ENCODE data around the gene COPA. TPM values are rescaled to one million over a fixed set of nuclear protein-coding genes. Genes with fewer than 3 reads are reported as not detected.
A peak's percentile ranks its signal among the peaks of the same experiment; 100 is the strongest.

The COPA gene
- total RNA-seq, 1 experiment from 2014 or later = 141 TPM

DNA sequence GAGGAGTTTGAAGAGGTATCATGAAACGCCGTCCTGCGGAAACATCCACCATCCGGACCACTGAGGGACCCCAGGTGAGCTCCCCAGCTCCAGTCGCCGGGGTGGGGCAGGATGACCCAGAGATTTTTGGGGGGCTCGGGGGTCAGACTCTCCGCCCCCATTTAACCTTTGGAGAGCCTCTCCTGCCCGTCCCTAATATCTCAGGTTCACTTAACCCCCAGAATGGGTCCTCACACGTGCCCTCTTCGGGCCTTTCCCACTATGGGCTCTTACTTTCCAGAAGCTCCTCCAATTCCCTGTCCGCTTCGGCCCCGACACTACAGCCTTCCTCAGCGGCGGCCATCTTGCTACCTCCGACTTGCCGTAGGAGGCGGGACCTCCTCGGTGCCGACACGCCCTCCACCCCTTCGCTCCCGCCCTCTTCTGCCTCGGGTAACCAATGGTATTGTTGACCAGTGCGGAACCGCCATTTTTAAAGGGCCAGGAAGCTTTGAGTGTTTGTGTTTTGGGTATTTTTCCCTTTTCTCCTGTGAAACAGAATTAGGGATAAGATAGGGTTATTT, 58.2 kb downstream of the COPA start, which contains the start of gene PEX19:
PEX19 (minus strand) TSS at position 352 of the 563 bp plus-strand sequence; CDS start at position 343, 9 bp downstream.
- intact Hi-C loops (cut with micrococcal nuclease) = loop anchor here (1.0 to 2.0 kb wide), 3 partner anchors 22 to 186 kb away; partner anchors contain the start of genes DCAF8 and IGSF8
- H3K9me2 ChIP-seq (replicated peaks; ENCODE audit: low read length) = no peaks in the 10 kb centered on the region
- H3K27me3 ChIP-seq (ENCODE audit: low read length) = no peaks in the 10 kb centered on the region
- H3K9me3 ChIP-seq (ENCODE audit: low read length) = no peaks in the 10 kb centered on the region
- no peaks in the 10 kb centered on the region for H4K20me1 ChIP-seq (ENCODE audit: low read length)
- peaks cover 18% of the 10 kb centered on the region for H3K4me1 ChIP-seq (ENCODE audit: insufficient read depth, low read length)
- H3K79me2 ChIP-seq (ENCODE audit: low read length) = peaks cover 20% of the 10 kb centered on the region
- TSS peak; percentile 66 for BruUV-seq (replicated peaks)
- no peak for TF ChIP-seq EZH2phosphoT487 (IDR thresholded peaks at IDR 0.05; ENCODE audit: borderline replicate concordance, low read length)
- no peak for TF ChIP-seq EZH2 (IDR thresholded peaks at IDR 0.05; ENCODE audit: low read length, unreplicated experiment)
- TF ChIP-seq CTCF (conservative IDR thresholded peaks at IDR 0.05; ENCODE audit: low read depth, low read length) = no peak
- ATAC-seq (peak; percentile 95), DNase-seq (peak; percentile 94)
- H3K4me3 ChIP-seq (ENCODE audit: low read length) = peak within 1 kb of the TSS; percentile 93
- H3K27ac ChIP-seq (ENCODE audit: low read length) = peak within 1 kb of the TSS; percentile 41
- ChIA-PET CTCF (interaction anchor here (0.8 kb wide), 1 partner anchor 33 kb away, joined by 4 read pairs; no protein-coding TSS in a partner anchor), POLR2A (ENCODE audit: unreplicated experiment) (no interaction called here)
- no peaks in the 10 kb centered on the region for H3F3A ChIP-seq (ENCODE audit: low read length, unreplicated experiment)
- H2AFZ ChIP-seq (ENCODE audit: low read length) = peak within 1 kb of the TSS; percentile 84
- H3K36me3 ChIP-seq (ENCODE audit: low read depth, low read length) = peaks cover 32% of the 10 kb centered on the region; the same call in 1 of the 2 replicates
- H3K4me2 ChIP-seq (ENCODE audit: low read length) = peak within 1 kb of the TSS; percentile 91
- peak within 1 kb of the TSS; percentile 93 for H3K9ac ChIP-seq (ENCODE audit: low read length)

GRCh38 chr1:160284220-160284781, 58.7 kb downstream of the COPA start:
- no peaks in the 10 kb centered on the region for H4K20me1 ChIP-seq (ENCODE audit: low read length)
- peaks cover 33% of the 10 kb centered on the region; the same call in 1 of the 2 replicates for H3K36me3 ChIP-seq (ENCODE audit: low read depth, low read length)
- ChIA-PET POLR2A (ENCODE audit: unreplicated experiment) (interaction anchor here (0.6 kb wide), 1 partner anchor 737 kb away, joined by 3 read pairs; no protein-coding TSS in a partner anchor), CTCF (interaction anchor here (0.8 to 1.0 kb wide), 2 partner anchors 32 to 91 kb away, joined by 4 read pairs; no protein-coding TSS in a partner anchor)
- H2AFZ ChIP-seq (ENCODE audit: low read length) = peak overlapping the region; percentile 84
- intact Hi-C loops (cut with micrococcal nuclease) = loop anchor here (2.0 kb wide), 2 partner anchors 22 to 186 kb away; partner anchors contain the start of genes DCAF8 and IGSF8
- TSS peak; percentile 83 for BruUV-seq (replicated peaks)
- peak; percentile 66 for ATAC-seq
- H3K9me2 ChIP-seq (replicated peaks; ENCODE audit: low read length) = no peaks in the 10 kb centered on the region
- H3K27ac ChIP-seq (ENCODE audit: low read length) = peak overlapping the region; percentile 41
- peaks cover 18% of the 10 kb centered on the region for H3K4me1 ChIP-seq (ENCODE audit: insufficient read depth, low read length)
- TF ChIP-seq EZH2phosphoT487 (IDR thresholded peaks at IDR 0.05; ENCODE audit: borderline replicate concordance, low read length) (no peak), CTCF (conservative IDR thresholded peaks at IDR 0.05; ENCODE audit: low read depth, low read length) (no peak), EZH2 (IDR thresholded peaks at IDR 0.05; ENCODE audit: low read length, unreplicated experiment) (no peak)
- H3K4me3 ChIP-seq (ENCODE audit: low read length) = peak overlapping the region; percentile 93
- peak overlapping the region; percentile 93 for H3K9ac ChIP-seq (ENCODE audit: low read length)
- H3K27me3 ChIP-seq (ENCODE audit: low read length) = no peaks in the 10 kb centered on the region
- H3F3A ChIP-seq (ENCODE audit: low read length, unreplicated experiment) = no peaks in the 10 kb centered on the region
- peaks cover 20% of the 10 kb centered on the region for H3K79me2 ChIP-seq (ENCODE audit: low read length)
- peak overlapping the region; percentile 91 for H3K4me2 ChIP-seq (ENCODE audit: low read length)
- peak; percentile 74 for DNase-seq
- no peaks in the 10 kb centered on the region for H3K9me3 ChIP-seq (ENCODE audit: low read length)
